ES-I3 (cell line): ENCODE measurements around the gene SHISA8.
A peak's percentile ranks its signal among the peaks of the same experiment; 100 is the strongest.

ENCODE experiments used
- H3K36me3 ChIP-seq: 2 replicates; pipeline ENCODE4 v1.6.1; 2013; ENCODE audit warnings: mild to moderate bottlenecking, low read length, control low read depth, moderate library complexity; ENCODE audit not compliant: insufficient read depth
- H3K4me1 ChIP-seq: 2 replicates; pipeline ENCODE4 v1.6.1; 2013; ENCODE audit warnings: mild to moderate bottlenecking, control low read depth, low read length; ENCODE audit not compliant: insufficient read depth
- H3K9ac ChIP-seq: 2 replicates; pipeline ENCODE4 v1.6.1; 2013; ENCODE audit warnings: low read depth, mild to moderate bottlenecking, low read length, moderate library complexity
- H3K9me3 ChIP-seq: 2 replicates; pipeline ENCODE4 v1.6.1; 2013; ENCODE audit warnings: mild to moderate bottlenecking, low read length, moderate library complexity; ENCODE audit not compliant: control insufficient read depth, insufficient read depth

Gene SHISA8

GRCh38 chr22:41913842-41914534 lies 886 bp downstream of the SHISA8 start:
- H3K9me3 ChIP-seq: no peaks in the 10 kb centered on the region
- H3K9ac ChIP-seq: peak overlapping the region; percentile 44; the same call in 1 of the 2 replicates
- H3K36me3 ChIP-seq: no peaks in the 10 kb centered on the region
- H3K4me1 ChIP-seq: peaks cover 16% of the 10 kb centered on the region

- Histone ChIP-seq H3K9ac (no peak overlapping the region), H3K36me3 (no peaks in the 10 kb centered on the region), H3K4me1 (peaks cover 21% of the 10 kb centered on the region), H3K9me3 (no peaks in the 10 kb centered on the region)
Measured at GRCh38 chr22:41913040-41913719, 1.7 kb downstream of the SHISA8 start.

- Histone ChIP-seq H3K9ac (no peak overlapping the region), H3K9me3 (no peaks in the 10 kb centered on the region), H3K36me3 (no peaks in the 10 kb centered on the region), H3K4me1 (peaks cover 14% of the 10 kb centered on the region)
Measured at GRCh38 chr22:41912338-41913039, 2.4 kb downstream of the SHISA8 start.

GRCh38 chr22:41911001-41911611 lies 3.8 kb downstream of the SHISA8 start:
- H3K4me1 ChIP-seq: peaks cover 10% of the 10 kb centered on the region
- H3K36me3 ChIP-seq: no peaks in the 10 kb centered on the region
- H3K9ac ChIP-seq: peak overlapping the region; percentile 16; the same call in 1 of the 2 replicates
- H3K9me3 ChIP-seq: no peaks in the 10 kb centered on the region

- Histone ChIP-seq H3K4me1 (peaks cover 5% of the 10 kb centered on the region; the same call in 1 of the 2 replicates), H3K9ac (peak overlapping the region; percentile 23; the same call in 1 of the 2 replicates), H3K9me3 (no peaks in the 10 kb centered on the region), H3K36me3 (no peaks in the 10 kb centered on the region)
Measured at GRCh38 chr22:41910050-41911000, 4.5 kb downstream of the SHISA8 start.

- Histone ChIP-seq H3K4me1 (peaks cover 5% of the 10 kb centered on the region; the same call in 1 of the 2 replicates), H3K36me3 (peaks cover under 1% of the 10 kb centered on the region; the same call in 1 of the 2 replicates), H3K9me3 (no peaks in the 10 kb centered on the region), H3K9ac (peak overlapping the region; percentile 23; the same call in 1 of the 2 replicates)
Measured at GRCh38 chr22:41909310-41910049, 5.4 kb downstream of the SHISA8 start.

- H3K4me1 ChIP-seq: peaks cover 5% of the 10 kb centered on the region; the same call in 1 of the 2 replicates
- H3K36me3 ChIP-seq: peaks cover 3% of the 10 kb centered on the region; the same call in 1 of the 2 replicates
- H3K9me3 ChIP-seq: no peaks in the 10 kb centered on the region
- no peak overlapping the region for H3K9ac ChIP-seq
Measured at GRCh38 chr22:41908411-41909309, 6.2 kb downstream of the SHISA8 start.

GRCh38 chr22:41907436-41908401 lies 7.2 kb downstream of the SHISA8 start:
- Histone ChIP-seq H3K4me1 (peaks cover 5% of the 10 kb centered on the region; the same call in 1 of the 2 replicates), H3K36me3 (peaks cover 3% of the 10 kb centered on the region; the same call in 1 of the 2 replicates), H3K9ac (no peak overlapping the region), H3K9me3 (no peaks in the 10 kb centered on the region)

GRCh38 chr22:41906822-41907221 lies 8.1 kb downstream of the SHISA8 start:
- Histone ChIP-seq H3K36me3 (peaks cover 3% of the 10 kb centered on the region; the same call in 1 of the 2 replicates), H3K9ac (no peak overlapping the region), H3K4me1 (peaks cover 5% of the 10 kb centered on the region; the same call in 1 of the 2 replicates), H3K9me3 (no peaks in the 10 kb centered on the region)

GRCh38 chr22:41905411-41906202 lies 9.3 kb downstream of the SHISA8 start:
- Histone ChIP-seq H3K9me3 (no peaks in the 10 kb centered on the region), H3K36me3 (peaks cover 3% of the 10 kb centered on the region; the same call in 1 of the 2 replicates), H3K4me1 (peaks cover 5% of the 10 kb centered on the region; the same call in 1 of the 2 replicates), H3K9ac (no peak overlapping the region)
